ENCODE results near the gene GRIN2A.

GRIN2A gene

DNA sequence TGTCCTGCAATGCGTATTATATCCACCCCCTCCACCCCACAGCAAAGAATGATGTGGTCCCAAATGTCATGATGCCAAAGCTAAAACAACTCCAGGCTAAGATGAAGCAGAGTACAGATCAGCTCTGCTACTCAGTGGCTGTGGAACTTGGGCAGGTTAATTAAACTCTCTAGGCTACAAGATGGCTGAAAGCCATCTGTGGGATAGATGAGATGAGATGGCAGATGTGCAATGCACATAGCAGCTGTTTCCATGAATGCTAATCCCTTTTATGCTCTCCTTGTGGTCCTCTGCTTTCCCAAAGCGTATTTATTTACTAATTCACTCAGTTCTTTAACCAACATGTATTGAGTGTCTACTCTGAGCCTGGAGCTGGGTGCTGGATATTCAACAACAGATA lies 114.4 kb downstream of the GRIN2A start:
- TF ChIP-seq, protein P1, sequence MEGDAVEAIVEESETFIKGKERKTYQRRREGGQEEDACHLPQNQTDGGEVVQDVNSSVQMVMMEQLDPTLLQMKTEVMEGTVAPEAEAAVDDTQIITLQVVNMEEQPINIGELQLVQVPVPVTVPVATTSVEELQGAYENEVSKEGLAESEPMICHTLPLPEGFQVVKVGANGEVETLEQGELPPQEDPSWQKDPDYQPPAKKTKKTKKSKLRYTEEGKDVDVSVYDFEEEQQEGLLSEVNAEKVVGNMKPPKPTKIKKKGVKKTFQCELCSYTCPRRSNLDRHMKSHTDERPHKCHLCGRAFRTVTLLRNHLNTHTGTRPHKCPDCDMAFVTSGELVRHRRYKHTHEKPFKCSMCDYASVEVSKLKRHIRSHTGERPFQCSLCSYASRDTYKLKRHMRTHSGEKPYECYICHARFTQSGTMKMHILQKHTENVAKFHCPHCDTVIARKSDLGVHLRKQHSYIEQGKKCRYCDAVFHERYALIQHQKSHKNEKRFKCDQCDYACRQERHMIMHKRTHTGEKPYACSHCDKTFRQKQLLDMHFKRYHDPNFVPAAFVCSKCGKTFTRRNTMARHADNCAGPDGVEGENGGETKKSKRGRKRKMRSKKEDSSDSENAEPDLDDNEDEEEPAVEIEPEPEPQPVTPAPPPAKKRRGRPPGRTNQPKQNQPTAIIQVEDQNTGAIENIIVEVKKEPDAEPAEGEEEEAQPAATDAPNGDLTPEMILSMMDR (IDR thresholded peaks at IDR 0.05; ENCODE audit: extremely low read depth, missing control alignments): no peak
- no peak for DNase-seq (ENCODE audit: low spot score)

DNA sequence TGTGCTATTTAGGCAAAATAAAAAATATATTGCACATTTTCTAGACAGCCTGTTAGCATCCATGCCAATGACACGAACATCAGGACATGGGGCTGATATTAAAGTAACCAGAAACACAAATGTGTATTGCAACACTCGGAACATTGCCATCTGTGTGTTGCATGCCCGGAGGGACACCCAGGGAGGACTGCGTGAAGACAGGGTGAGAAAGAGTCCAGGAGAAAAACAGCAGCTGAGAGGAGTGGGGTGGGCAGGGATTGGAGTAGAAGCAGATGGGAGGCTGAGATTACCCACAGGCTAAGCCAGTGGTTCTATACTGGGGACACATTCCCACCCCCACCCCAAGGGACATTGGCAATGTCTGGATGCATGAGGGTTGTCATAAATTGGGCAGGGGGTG lies 114.8 kb downstream of the GRIN2A start:
- TF ChIP-seq, protein P1 (IDR thresholded peaks at IDR 0.05; ENCODE audit: extremely low read depth, missing control alignments): no peak
- no peak for DNase-seq (ENCODE audit: low spot score)

DNA sequence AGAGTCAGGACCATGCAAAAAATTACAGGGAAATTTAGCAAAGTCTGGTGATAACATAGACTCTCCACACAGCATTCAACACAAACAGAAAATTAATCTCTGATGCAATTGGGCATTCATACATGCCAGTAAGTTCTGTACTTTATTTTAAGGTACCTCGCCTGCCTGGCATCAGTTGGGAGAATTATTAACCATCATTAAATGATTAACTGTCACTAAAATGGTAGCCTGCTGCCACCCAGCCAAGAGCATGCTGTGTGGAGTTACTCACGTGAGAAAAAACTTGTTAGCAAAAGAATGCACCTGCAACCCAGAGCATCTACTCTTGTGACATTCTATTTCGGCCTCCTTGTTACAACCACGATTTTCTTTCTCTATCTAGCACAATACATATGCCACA lies 117.2 kb downstream of the GRIN2A start:
- no peak for DNase-seq (ENCODE audit: low spot score)
- TF ChIP-seq, protein P1 (IDR thresholded peaks at IDR 0.05; ENCODE audit: extremely low read depth, missing control alignments): no peak

DNA sequence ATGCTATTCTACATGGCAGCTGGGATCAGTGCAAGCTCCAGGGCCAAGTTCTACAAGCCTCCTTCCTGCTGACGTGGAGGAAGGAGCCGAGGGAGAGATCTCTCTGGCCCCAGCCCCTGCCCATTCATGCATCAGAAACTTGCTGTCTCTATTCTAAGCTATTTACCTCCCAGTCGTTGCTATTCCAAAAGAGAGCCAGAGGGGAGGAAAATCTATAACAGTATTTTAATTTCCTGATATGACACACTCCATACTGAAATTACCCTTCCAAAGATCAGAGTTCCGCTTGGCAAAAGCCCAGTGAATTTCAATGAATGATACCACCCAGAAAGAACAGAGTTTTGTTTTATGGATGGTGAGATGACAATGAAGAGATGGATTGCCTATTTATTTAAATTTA lies 133.4 kb downstream of the GRIN2A start:
- TF ChIP-seq, protein P1 (IDR thresholded peaks at IDR 0.05; ENCODE audit: extremely low read depth, missing control alignments): no peak
- DNase-seq (ENCODE audit: low spot score): no peak

DNA sequence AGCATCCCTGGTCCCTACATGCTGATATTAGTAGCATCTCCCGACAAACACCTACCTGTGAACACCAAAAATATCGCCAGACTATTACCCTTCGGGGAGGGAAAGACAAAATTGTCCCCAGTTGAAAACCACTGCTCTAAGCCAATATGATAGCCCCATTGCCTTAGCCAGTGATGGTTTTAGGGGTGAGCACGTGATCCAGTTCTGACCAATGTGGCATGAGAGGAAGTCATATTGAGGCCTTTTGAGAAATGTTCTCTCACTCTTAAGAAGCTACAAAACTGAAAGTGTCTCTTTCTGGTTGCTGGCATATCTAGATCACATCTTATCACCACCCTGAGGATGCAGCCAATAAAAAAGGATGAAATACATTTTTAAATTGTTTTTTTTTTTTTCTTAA lies 136.3 kb downstream of the GRIN2A start:
- DNase-seq (ENCODE audit: low spot score): no peak

DNA sequence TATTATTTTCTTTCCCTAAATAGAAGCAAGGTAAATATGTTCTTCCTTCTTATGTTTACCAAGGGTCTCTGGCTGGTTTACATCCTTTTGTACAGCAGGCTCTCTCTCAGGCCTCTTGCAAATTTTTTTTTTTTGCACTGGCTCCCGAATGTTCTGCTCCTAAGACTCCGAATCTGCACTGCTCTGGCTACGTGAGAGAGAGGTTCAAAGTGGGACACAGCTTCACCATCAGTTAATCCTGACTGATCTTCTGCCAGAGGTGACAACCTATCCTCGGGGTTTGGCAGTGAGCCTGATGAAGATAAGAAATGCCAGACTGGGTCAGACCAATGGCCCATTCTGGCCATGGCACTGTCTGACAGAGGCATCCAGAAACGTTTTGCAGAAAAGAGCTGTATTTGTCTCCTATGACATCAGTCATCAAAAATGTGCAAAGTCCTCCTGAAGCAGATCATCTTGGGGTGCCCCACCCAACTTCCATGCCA lies 136.9 kb downstream of the GRIN2A start:
- TF ChIP-seq, protein P1 (IDR thresholded peaks at IDR 0.05; ENCODE audit: extremely low read depth, missing control alignments): no peak
- DNase-seq (ENCODE audit: low spot score): no peak

More for the DNA sequence above, 136.3 kb downstream of the GRIN2A start:
- TF ChIP-seq, protein P1 (IDR thresholded peaks at IDR 0.05; ENCODE audit: extremely low read depth, missing control alignments): no peak

DNA sequence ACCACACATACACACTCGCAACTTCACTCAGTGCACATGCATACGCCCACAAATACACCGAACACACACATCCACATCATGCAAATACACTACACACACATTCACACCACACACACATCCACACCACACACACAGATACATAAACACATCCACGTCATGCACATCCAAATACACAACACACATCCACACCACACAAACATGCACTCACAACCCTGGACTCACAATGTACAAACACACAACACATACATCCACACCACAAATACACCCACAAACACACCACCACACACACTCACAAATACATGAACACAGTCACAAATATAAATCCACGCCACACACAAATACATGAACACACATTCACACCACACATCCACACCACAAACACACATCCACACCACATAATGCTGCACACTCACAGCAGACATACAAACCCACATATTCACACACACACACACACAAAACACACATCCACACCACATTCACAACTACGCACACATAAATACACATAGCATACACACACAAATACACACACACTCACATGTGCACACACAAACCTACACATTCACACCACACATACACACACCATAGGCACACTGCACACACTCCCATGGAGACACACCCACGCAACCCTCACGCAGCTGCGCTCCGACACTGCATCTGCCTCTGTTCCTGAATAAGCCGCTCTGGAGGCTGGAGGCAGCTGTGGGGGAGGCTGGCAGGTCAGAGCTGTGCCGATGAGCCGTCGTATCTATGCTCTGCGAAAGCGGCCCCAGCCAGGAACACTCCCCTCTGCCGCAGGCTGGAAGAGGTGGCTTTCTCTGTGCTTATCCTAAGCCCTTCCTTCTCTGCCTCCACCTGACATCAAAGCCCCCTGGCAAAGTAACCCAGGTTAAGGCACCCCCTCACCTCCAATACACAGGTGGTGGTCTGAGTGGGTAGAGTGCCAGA lies 141.8 kb downstream of the GRIN2A start:
- TF ChIP-seq, protein P1 (IDR thresholded peaks at IDR 0.05; ENCODE audit: extremely low read depth, missing control alignments): no peak
- no peak for DNase-seq (ENCODE audit: low spot score)

Data from GM20000 (cell line).